VCaP (cell line): Measurements from ENCODE around the gene SMAP2.
A peak's percentile ranks its signal among the peaks of the same experiment; 100 is the strongest.

ENCODE experiments used
- H3K27ac ChIP-seq: fragments of 450-650 bp; 2 replicates; pipeline ENCODE4 v1.5.1; 2017
- TF ChIP-seq, protein P1 (sequence below): fragments of 450-650 bp; conservative IDR thresholded peaks from 2 replicates; pipeline ENCODE4 v1.5.1; 2017; ENCODE audit warnings: mild to moderate bottlenecking, moderate library complexity

The SMAP2 gene

GRCh38 chr1:40435876-40436275 is 62.3 kb downstream of the SMAP2 start:
- TF ChIP-seq, protein P1, sequence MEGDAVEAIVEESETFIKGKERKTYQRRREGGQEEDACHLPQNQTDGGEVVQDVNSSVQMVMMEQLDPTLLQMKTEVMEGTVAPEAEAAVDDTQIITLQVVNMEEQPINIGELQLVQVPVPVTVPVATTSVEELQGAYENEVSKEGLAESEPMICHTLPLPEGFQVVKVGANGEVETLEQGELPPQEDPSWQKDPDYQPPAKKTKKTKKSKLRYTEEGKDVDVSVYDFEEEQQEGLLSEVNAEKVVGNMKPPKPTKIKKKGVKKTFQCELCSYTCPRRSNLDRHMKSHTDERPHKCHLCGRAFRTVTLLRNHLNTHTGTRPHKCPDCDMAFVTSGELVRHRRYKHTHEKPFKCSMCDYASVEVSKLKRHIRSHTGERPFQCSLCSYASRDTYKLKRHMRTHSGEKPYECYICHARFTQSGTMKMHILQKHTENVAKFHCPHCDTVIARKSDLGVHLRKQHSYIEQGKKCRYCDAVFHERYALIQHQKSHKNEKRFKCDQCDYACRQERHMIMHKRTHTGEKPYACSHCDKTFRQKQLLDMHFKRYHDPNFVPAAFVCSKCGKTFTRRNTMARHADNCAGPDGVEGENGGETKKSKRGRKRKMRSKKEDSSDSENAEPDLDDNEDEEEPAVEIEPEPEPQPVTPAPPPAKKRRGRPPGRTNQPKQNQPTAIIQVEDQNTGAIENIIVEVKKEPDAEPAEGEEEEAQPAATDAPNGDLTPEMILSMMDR: no peak

DNA sequence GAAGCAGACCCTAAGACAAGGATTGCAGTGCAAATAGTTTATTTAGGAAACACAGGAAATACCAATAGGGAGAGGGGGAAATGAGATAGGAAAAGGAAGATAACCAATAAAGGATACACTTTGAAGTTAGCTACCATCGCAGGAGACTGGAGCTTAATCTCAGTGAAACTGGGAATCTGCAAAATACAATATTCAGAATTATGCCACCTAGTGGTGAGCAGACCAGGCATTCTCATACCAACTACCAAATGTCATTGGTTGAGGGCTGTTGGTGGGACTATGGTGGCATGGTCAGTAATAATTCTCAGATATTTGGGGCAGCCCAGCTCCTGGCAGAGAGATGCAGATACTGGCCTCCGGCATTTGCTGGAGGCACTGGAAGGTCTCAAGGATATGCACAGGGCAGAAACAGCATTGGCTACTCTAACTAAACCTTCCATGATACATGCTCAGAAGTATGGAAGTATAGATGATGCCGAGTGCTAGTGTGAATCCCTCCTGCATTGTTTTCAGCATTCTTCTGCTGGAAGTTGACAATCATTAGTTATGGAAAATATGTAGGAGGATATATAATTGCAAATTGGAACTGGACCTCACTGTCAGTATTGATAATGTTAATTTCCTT is 65.0 kb downstream of the SMAP2 start:
- H3K27ac ChIP-seq: no peak overlapping the region
- TF ChIP-seq, protein P1: peak; percentile 79

More at GRCh38 chr1:40435876-40436275, 62.3 kb downstream of the SMAP2 start:
- H3K27ac ChIP-seq: no peak overlapping the region

DNA sequence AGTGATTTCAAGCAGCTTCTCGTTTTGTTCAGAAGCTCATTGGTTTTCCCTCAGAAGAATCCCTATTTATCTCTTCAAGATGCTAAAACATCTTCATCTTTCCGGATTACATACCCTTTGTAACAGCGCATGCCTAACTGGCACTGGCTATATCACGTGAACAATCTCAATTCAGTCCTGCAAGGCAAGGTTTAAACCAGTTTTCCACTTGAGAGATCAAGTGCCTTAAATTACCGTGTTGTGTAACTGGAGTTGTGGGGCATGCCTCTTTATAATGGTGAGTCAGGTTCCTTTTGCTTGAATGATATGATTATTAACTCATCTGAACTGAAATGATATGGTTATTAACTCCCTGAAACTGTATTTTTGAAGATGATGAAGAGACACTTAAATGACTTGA is 65.7 kb downstream of the SMAP2 start:
- H3K27ac ChIP-seq: no peak overlapping the region

DNA sequence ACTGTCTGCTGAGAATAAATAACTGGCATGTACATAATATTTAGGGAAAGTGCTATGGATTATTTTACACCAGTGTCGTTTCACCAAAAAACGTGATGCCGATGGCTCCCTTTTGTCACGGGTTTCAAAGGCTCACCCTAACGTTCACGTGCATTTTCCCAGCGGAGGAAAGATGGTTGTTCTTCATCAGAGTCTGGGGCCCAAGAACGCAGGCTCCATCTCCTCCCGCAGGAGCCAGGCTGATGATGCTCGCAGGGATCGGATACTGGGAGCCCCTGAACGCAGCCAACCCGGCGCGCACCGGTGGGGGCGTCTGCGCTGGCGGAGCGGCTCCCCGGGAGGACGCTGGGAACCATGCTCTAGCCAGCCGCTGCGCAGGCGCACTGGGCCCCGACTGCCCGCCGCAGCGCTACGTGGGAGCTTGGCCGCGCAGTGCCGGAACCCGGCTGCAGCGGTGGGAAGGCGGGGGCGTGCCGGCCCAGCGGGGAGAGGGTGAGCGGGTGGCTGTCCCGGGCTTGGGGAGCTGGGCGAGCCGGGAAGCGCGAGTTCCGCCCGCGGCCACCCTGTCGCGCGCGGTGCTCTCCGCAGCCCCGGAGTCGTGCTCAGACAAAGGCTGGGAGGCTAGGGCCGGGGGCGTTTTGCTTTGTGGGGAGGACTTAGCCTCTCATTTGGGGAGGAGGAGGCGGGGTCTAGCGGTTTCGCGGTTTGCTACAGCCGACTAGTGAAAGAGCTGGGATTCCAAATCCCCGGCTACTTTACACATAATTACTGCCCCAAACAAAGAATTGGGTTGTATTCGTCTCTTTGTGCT is 76.4 kb downstream of the SMAP2 start, which contains the start of gene ZFP69B:
TSS of gene ZFP69B (plus strand) at position 793 of the 811 bp plus-strand sequence. CDS start 486 bp downstream, outside the sequence.
- TF ChIP-seq, protein P1: no peak; the same call in 1 of the 2 replicates
- peak within 1 kb of the TSS; percentile 76 for H3K27ac ChIP-seq

More for the DNA sequence above, 65.7 kb downstream of the SMAP2 start:
- TF ChIP-seq, protein P1: no peak

DNA sequence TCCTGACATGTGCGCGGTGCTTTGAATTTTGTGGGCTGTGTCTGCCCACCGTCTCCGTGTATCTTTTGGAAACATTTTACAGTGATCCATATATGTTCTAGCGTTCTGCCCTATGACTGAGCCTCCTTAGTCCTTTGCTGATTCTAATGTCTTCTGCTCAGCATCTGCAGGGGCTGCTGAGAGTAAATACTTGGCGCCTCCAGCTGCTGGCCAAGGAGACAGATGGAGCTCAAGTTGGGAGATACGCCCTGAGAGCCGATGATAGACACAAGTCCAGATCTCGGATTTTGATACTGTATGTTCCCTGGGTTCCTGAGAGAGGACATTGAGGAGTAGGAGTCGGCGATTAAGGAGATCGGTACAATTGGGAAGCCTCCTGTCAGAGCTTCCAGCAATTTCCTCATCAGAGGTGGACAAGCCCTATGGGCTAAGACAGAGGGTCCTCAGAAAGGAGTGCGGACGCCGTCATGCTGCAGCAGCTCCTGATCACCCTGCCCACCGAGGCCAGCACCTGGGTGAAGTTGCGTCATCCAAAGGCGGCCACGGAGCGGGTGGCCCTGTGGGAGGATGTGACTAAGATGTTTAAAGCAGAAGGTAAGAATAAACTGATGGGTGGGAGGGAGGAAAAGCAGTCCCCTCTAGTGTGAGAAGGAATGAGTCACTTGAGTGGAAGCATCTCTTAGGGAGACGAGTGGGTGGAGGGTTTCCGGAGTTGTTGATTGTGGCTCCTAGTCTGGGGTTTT is 77.1 kb downstream of the SMAP2 start:
- H3K27ac ChIP-seq: peak overlapping the region; percentile 76
- TF ChIP-seq, protein P1: no peak

DNA sequence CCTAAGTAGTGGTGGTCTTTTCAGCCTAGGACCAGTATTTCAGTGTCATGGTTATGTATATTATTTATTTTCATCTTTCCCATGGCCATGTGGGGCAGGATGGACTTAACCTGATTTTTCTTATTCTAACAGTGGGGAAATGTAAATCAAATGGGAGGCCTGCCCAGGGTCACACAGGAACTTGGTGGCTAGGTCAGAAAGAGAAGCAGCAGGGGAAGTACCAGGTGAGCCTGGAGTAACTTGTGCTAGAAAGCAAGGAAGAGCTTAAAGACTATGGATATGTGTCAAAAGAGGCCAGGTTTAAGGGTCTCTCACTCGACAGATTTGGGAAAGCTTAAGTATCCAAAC is 77.7 kb downstream of the SMAP2 start:
- TF ChIP-seq, protein P1: no peak
- H3K27ac ChIP-seq: no peak overlapping the region

- H3K27ac ChIP-seq: no peak overlapping the region
- TF ChIP-seq, protein P1: no peak
Measured at GRCh38 chr1:40454873-40455272, 81.3 kb downstream of the SMAP2 start.
